ENCODE data around the gene MRPL12. TPM values are rescaled to one million over a fixed set of nuclear protein-coding genes. Genes with fewer than 3 reads are reported as not detected.

MRPL12 gene
- total RNA-seq, 1 experiment from 2014 or later = 143 TPM

GRCh38 chr17:81656835-81657234 is 46.3 kb upstream of the MRPL12 start:
- no peak overlapping the region for H3K27ac Mint-ChIP-seq (ENCODE audit: low read depth, unreplicated experiment)
- no peak for DNase-seq (ENCODE audit: unreplicated experiment)
- H3K4me1 Mint-ChIP-seq (ENCODE audit: insufficient read depth, unreplicated experiment) = peaks cover 3% of the 10 kb centered on the region
- H3K4me3 Mint-ChIP-seq (ENCODE audit: unreplicated experiment) = no peak overlapping the region
- no peak for TF ChIP-seq CTCF (IDR thresholded peaks at IDR 0.05; ENCODE audit: unreplicated experiment)
- no peaks in the 10 kb centered on the region for H3K36me3 Mint-ChIP-seq (ENCODE audit: insufficient read depth, unreplicated experiment)
- H3K9me3 Mint-ChIP-seq (ENCODE audit: unreplicated experiment) = no peaks in the 10 kb centered on the region
- CTCF ChIA-PET = interaction anchor here (0.8 kb wide), 1 partner anchor 9 kb away, joined by 3 read pairs; no protein-coding TSS in a partner anchor
- POLR2A ChIA-PET = no interaction called here
- BruUV-seq (replicated peaks) = no TSS peak
- intact Hi-C loops (cut with micrococcal nuclease) = no loop called here
- no peaks in the 10 kb centered on the region for H3K27me3 Mint-ChIP-seq (ENCODE audit: insufficient read depth, unreplicated experiment)

DNA sequence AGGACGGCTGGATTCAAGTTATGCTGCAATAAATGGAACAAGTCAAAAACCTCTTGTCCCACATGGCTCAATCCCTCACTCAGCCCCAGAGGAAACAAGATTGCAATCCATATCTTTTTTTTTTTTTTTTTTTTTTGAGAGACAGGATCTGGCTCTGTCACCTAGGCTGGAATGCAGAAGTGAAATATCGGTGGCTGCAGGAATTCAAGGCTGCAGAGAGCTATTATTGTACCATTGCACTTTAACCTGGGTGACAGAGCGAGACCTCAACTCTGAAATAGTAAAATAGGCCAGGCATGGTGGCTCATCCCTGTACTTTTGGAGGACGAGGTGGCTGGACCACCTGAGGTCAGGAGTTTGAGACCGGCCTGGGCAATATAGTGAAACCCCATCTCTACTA is 44.1 kb upstream of the MRPL12 start:
- H3K4me1 Mint-ChIP-seq (ENCODE audit: insufficient read depth, unreplicated experiment) = no peaks in the 10 kb centered on the region
- no peak overlapping the region for H3K4me3 Mint-ChIP-seq (ENCODE audit: unreplicated experiment)
- peaks cover 3% of the 10 kb centered on the region for H3K36me3 Mint-ChIP-seq (ENCODE audit: insufficient read depth, unreplicated experiment)
- H3K27me3 Mint-ChIP-seq (ENCODE audit: insufficient read depth, unreplicated experiment) = no peaks in the 10 kb centered on the region
- intact Hi-C loops (cut with micrococcal nuclease) = no loop called here
- no peak for DNase-seq (ENCODE audit: unreplicated experiment)
- POLR2A ChIA-PET = no interaction called here
- BruUV-seq (replicated peaks) = no TSS peak
- TF ChIP-seq CTCF (IDR thresholded peaks at IDR 0.05; ENCODE audit: unreplicated experiment) = no peak
- no peaks in the 10 kb centered on the region for H3K9me3 Mint-ChIP-seq (ENCODE audit: unreplicated experiment)
- CTCF ChIA-PET = interaction anchor here (0.6 kb wide), 1 partner anchor 46 kb away, joined by 3 read pairs; no protein-coding TSS in a partner anchor
- H3K27ac Mint-ChIP-seq (ENCODE audit: low read depth, unreplicated experiment) = no peak overlapping the region

DNA sequence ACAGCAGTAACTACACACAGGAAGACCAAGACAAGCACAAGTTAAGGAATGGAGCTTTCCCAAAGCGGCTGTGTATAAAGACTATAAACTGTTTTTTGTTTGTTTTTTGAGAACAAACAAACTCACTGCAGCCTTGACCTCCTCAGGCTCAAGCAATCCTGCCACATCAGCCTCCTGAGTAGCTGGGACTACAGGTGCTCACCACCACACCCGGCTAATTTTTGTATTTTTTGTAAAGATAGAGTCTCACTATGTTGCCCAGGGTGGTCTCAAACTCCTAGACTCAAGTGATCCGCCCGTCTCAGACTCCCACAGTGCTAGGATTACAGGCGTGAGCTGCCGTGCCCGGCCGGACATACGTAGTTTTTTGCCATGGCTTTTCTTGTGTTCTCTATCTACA is 42.7 kb upstream of the MRPL12 start:
- intact Hi-C loops (cut with micrococcal nuclease) = no loop called here
- no peaks in the 10 kb centered on the region for H3K9me3 Mint-ChIP-seq (ENCODE audit: unreplicated experiment)
- ChIA-PET CTCF (interaction anchor here (0.5 to 1.0 kb wide), 2 partner anchors 18 to 24 kb away, joined by 3 read pairs; no protein-coding TSS in a partner anchor), POLR2A (interaction anchor here (0.6 to 0.7 kb wide), 2 partner anchors 13 to 18 kb away, joined by 3 read pairs; no protein-coding TSS in a partner anchor)
- DNase-seq (ENCODE audit: unreplicated experiment) = no peak
- BruUV-seq (replicated peaks) = no TSS peak
- peaks cover 15% of the 10 kb centered on the region for H3K36me3 Mint-ChIP-seq (ENCODE audit: insufficient read depth, unreplicated experiment)
- no peaks in the 10 kb centered on the region for H3K27me3 Mint-ChIP-seq (ENCODE audit: insufficient read depth, unreplicated experiment)
- H3K4me1 Mint-ChIP-seq (ENCODE audit: insufficient read depth, unreplicated experiment) = no peaks in the 10 kb centered on the region
- no peak overlapping the region for H3K4me3 Mint-ChIP-seq (ENCODE audit: unreplicated experiment)
- H3K27ac Mint-ChIP-seq (ENCODE audit: low read depth, unreplicated experiment) = no peak overlapping the region
- TF ChIP-seq CTCF (IDR thresholded peaks at IDR 0.05; ENCODE audit: unreplicated experiment) = no peak

GRCh38 chr17:81662002-81662401 is 41.2 kb upstream of the MRPL12 start:
- no peaks in the 10 kb centered on the region for H3K27me3 Mint-ChIP-seq (ENCODE audit: insufficient read depth, unreplicated experiment)
- no peaks in the 10 kb centered on the region for H3K9me3 Mint-ChIP-seq (ENCODE audit: unreplicated experiment)
- H3K36me3 Mint-ChIP-seq (ENCODE audit: insufficient read depth, unreplicated experiment) = peaks cover 19% of the 10 kb centered on the region
- no peak for DNase-seq (ENCODE audit: unreplicated experiment)
- TF ChIP-seq CTCF (IDR thresholded peaks at IDR 0.05; ENCODE audit: unreplicated experiment) = no peak
- POLR2A ChIA-PET = interaction anchor here (8.0 kb wide), 1 partner anchor 21 kb away, joined by 101 read pairs; the partner anchor contains the start of genes ARL16 and HGS
- H3K4me3 Mint-ChIP-seq (ENCODE audit: unreplicated experiment) = no peak overlapping the region
- H3K27ac Mint-ChIP-seq (ENCODE audit: low read depth, unreplicated experiment) = no peak overlapping the region
- CTCF ChIA-PET = no interaction called here
- intact Hi-C loops (cut with micrococcal nuclease) = no loop called here
- no TSS peak for BruUV-seq (replicated peaks)
- peaks cover 6% of the 10 kb centered on the region for H3K4me1 Mint-ChIP-seq (ENCODE audit: insufficient read depth, unreplicated experiment)

Data from MCF 10A (cell line).